SK-N-SH (cell line): ENCODE results near the gene NKX2-3. TPM values are rescaled to one million over a fixed set of nuclear protein-coding genes. Genes with fewer than 3 reads are reported as not detected.

Source experiments
- CTCF ChIA-PET: fragments of 300-600, 350-600 bp; formaldehyde crosslinking; extraction: SDS; loops from one replicate; lab custom pipeline; 2021; lab: Yijun Ruan, JAX
- POLR2A ChIA-PET: fragments of 350-600 bp; sonication (Branson Sonifier 250); formaldehyde crosslinking; extraction: SDS; loops from one replicate; lab custom pipeline; 2020; ENCODE audit warnings: antibody characterized with exemption, inconsistent platforms; lab: Yijun Ruan, JAX
- DNase-seq: peaks from one replicate; pipeline ENCODE4 v3.0.0; 2012
- H2AFZ ChIP-seq: fragments of 200-600 bp; sonication (generic); 2 replicates; pipeline ENCODE4 v1.8.1; 2016; ENCODE audit warnings: antibody characterized with exemption, mild to moderate bottlenecking, low read depth
- H3F3A ChIP-seq: fragments of 200-600 bp; sonication (generic); replicated peaks from 2 replicates; pipeline ENCODE3; 2016; ENCODE audit warnings: antibody characterized with exemption, mild to moderate bottlenecking; ENCODE audit not compliant: insufficient read depth
- H3K27ac ChIP-seq, 2 experiments: fragments of 200-500 bp in 1 of 2; fragments of 200-600 bp in 1 of 2; sonication (Bioruptor generic) in 1 of 2; sonication (generic), shearing (Covaris generic) in 1 of 2; 2 replicates each; pipeline versions ENCODE4 v1.5.1 to v1.6.1; 2014 to 2016; ENCODE audit warnings: low read depth in 2 of 2, inconsistent platforms in 1 of 2, low read length in 1 of 2, mild to moderate bottlenecking in 1 of 2, mixed read lengths in 1 of 2
- H3K27me3 ChIP-seq: fragments of 200-600 bp; sonication (generic), shearing (Covaris generic); 2 replicates; pipeline ENCODE4 v1.6.1; 2016; ENCODE audit warnings: mixed run types; ENCODE audit not compliant: insufficient read depth
- H3K36me3 ChIP-seq, 2 experiments: fragments of 200-500 bp in 1 of 2; fragments of 200-600 bp in 1 of 2; sonication (Bioruptor generic) in 1 of 2; sonication (generic) in 1 of 2; replicated peaks in 1 of 2; 2 replicates each; pipeline versions ENCODE3 to v1.5.1; 2014 to 2016; ENCODE audit warnings: low read length in 1 of 2, mild to moderate bottlenecking in 1 of 2; ENCODE audit not compliant: insufficient read depth in 2 of 2, control insufficient read depth in 1 of 2
- H3K4me1 ChIP-seq, 2 experiments: fragments of 200-500 bp in 1 of 2; fragments of 200-600 bp in 1 of 2; sonication (Bioruptor generic) in 1 of 2; sonication (generic), shearing (Covaris generic) in 1 of 2; 2 replicates each; pipeline versions ENCODE4 v1.5.1 to v1.6.1; 2014 to 2016; ENCODE audit warnings: low read depth in 1 of 2, low read length in 1 of 2, mixed run types in 1 of 2; ENCODE audit not compliant: insufficient read depth in 2 of 2, control insufficient read depth in 1 of 2
- H3K4me2 ChIP-seq: fragments of 200-600 bp; sonication (generic), shearing (Covaris generic); 2 replicates; pipeline ENCODE4 v1.6.1; 2017; ENCODE audit warnings: mixed run types
- H3K4me3 ChIP-seq, 2 experiments: fragments of 200-500 bp in 1 of 2; fragments of 200-600 bp in 1 of 2; sonication (Bioruptor generic) in 1 of 2; sonication (generic), shearing (Covaris generic) in 1 of 2; 2 replicates each; pipeline versions ENCODE4 v1.5.1 to v1.8.1; 2014 to 2016; ENCODE audit warnings: low read depth in 2 of 2, inconsistent platforms in 1 of 2, low read length in 1 of 2, mild to moderate bottlenecking in 1 of 2, mixed read lengths in 1 of 2, moderate library complexity in 1 of 2
- H3K79me2 ChIP-seq: fragments of 200-600 bp; sonication (generic); 2 replicates; pipeline ENCODE4 v1.8.1; 2017; ENCODE audit warnings: mild to moderate bottlenecking; ENCODE audit not compliant: insufficient read depth
- H3K9ac ChIP-seq: fragments of 200-600 bp; sonication (generic); 2 replicates; pipeline ENCODE4 v1.6.1; 2017; ENCODE audit warnings: mixed run types
- H3K9me2 ChIP-seq: fragments of 200-600 bp; sonication (generic); 2 replicates; pipeline ENCODE4 v1.6.1; 2017; ENCODE audit warnings: mixed run types
- H3K9me3 ChIP-seq: fragments of 200-600 bp; sonication (generic); 2 replicates; pipeline ENCODE4 v1.6.1; 2017; ENCODE audit warnings: mixed run types, mild to moderate bottlenecking, moderate library complexity
- H4K20me1 ChIP-seq: fragments of 200-600 bp; sonication (generic); 2 replicates; pipeline ENCODE4 v1.6.1; 2017; ENCODE audit warnings: mild to moderate bottlenecking, mixed run types; ENCODE audit not compliant: insufficient read depth
- CTCF ChIP-seq: fragments of 200-600 bp; sonication (generic); IDR thresholded peaks from 2 replicates; pipeline ENCODE4 v1.6.1; 2017; ENCODE audit warnings: antibody characterized with exemption, mild to moderate bottlenecking, moderate library complexity
- EZH2phosphoT487 ChIP-seq: fragments of 200-600 bp; sonication (generic); IDR thresholded peaks from 2 replicates; pipeline ENCODE4 v1.6.1; 2017; ENCODE audit warnings: low read depth, mixed run types, mild to moderate bottlenecking, antibody characterized with exemption, moderate library complexity, borderline replicate concordance
- POLR2AphosphoS5 ChIP-seq: IDR thresholded peaks from 2 replicates; pipeline ENCODE4 v1.6.1; 2012; ENCODE audit warnings: low read depth, low read length
- SMC3 ChIP-seq: IDR thresholded peaks from 2 replicates; pipeline ENCODE4 v1.6.1; 2012; ENCODE audit warnings: low read depth, low read length, improper control_type of control experiment
- TAF1 ChIP-seq: IDR thresholded peaks from 2 replicates; pipeline ENCODE4 v1.6.1; 2012; ENCODE audit warnings: low read depth, mild to moderate bottlenecking, low read length, moderate library complexity, borderline replicate concordance
- TEAD4 ChIP-seq: IDR thresholded peaks from 2 replicates; pipeline ENCODE4 v1.4.0; 2012; ENCODE audit warnings: mild to moderate bottlenecking, borderline replicate concordance; ENCODE audit not compliant: insufficient read depth
- ZBTB33 ChIP-seq: IDR thresholded peaks from 2 replicates; pipeline ENCODE4 v1.4.0; 2012; ENCODE audit warnings: low read depth, borderline replicate concordance
- WGBS: methylation state at CpG from one replicate; pipeline ENCODE4 v1.1.6; 2017; ENCODE audit warnings: low lambda C conversion rate; 5-methylcytosine and 5-hydroxymethylcytosine counted together
- polyA plus RNA-seq, 3 experiments: library from polyadenylated mRNA; depleted of rRNA; stranded (reverse); fragments of >200 nt; gene quantifications; 2 replicates each; pipeline ENCODE4 v1.2.3, GENCODE V29; 2012

NKX2-3 gene
- polyA plus RNA-seq, 1 of the 3 experiments (the other 2 are of a cell fraction), result not detected

GRCh38 chr10:99529591-99530107 lies 3.1 kb upstream of the NKX2-3 start:
- TF ChIP-seq TEAD4, result no peak
- peak; percentile 77; the same call in 1 of the 2 replicates for TF ChIP-seq EZH2phosphoT487
- no peak overlapping the region for H3K4me2 ChIP-seq
- no peak overlapping the region for H3K4me3 ChIP-seq
- H4K20me1 ChIP-seq, result peaks cover 16% of the 10 kb centered on the region; the same call in 1 of the 2 replicates
- no peak overlapping the region for H3K9ac ChIP-seq
- DNase-seq, result no peak
- H3K9me2 ChIP-seq, result no peaks in the 10 kb centered on the region
- H3K27ac ChIP-seq, result no peak overlapping the region
- H3K79me2 ChIP-seq, result no peaks in the 10 kb centered on the region
- CTCF ChIA-PET, result interaction anchor here (0.9 to 1.4 kb wide), 2 partner anchors 13 to 64 kb away, joined by 3 to 4 read pairs; no protein-coding TSS in a partner anchor
- no peaks in the 10 kb centered on the region for H3K36me3 ChIP-seq
- H2AFZ ChIP-seq, result no peak overlapping the region
- no peaks in the 10 kb centered on the region; a peak in 1 of 4 replicates for H3K4me1 ChIP-seq
- POLR2A ChIA-PET, result interaction anchor here (0.6 kb wide), 1 partner anchor 19 kb away, joined by 7 read pairs; no protein-coding TSS in a partner anchor
- 16% methylated on average over 20 of the region's 22 CpGs for WGBS
- no peaks in the 10 kb centered on the region for H3K9me3 ChIP-seq
- peaks cover 3% of the 10 kb centered on the region for H3F3A ChIP-seq
- H3K27me3 ChIP-seq, result peaks cover 97% of the 10 kb centered on the region

GRCh38 chr10:99530108-99531025 lies 2.4 kb upstream of the NKX2-3 start:
- peak; percentile 40 for DNase-seq
- POLR2A ChIA-PET, result interaction anchor here (0.6 kb wide), 1 partner anchor 18 kb away, joined by 7 read pairs; no protein-coding TSS in a partner anchor
- H3K36me3 ChIP-seq, result no peaks in the 10 kb centered on the region
- peaks cover 16% of the 10 kb centered on the region; the same call in 1 of the 2 replicates for H4K20me1 ChIP-seq
- H3K4me2 ChIP-seq, result no peak overlapping the region
- H2AFZ ChIP-seq, result no peak overlapping the region
- peaks cover 96% of the 10 kb centered on the region for H3K27me3 ChIP-seq
- no peaks in the 10 kb centered on the region for H3F3A ChIP-seq
- CTCF ChIA-PET, result interaction anchor here (0.8 to 1.4 kb wide), 3 partner anchors 12 to 81 kb away, joined by 3 to 4 read pairs (median 3); no protein-coding TSS in a partner anchor
- 33% methylated on average over 29 of the region's 46 CpGs for WGBS
- no peaks in the 10 kb centered on the region for H3K79me2 ChIP-seq
- no peaks in the 10 kb centered on the region; a peak in 1 of 4 replicates for H3K4me1 ChIP-seq
- no peak overlapping the region for H3K27ac ChIP-seq
- H3K9ac ChIP-seq, result no peak overlapping the region
- TF ChIP-seq EZH2phosphoT487, result peak; percentile 73; the same call in 1 of the 2 replicates
- TF ChIP-seq POLR2AphosphoS5, result no peak
- H3K9me2 ChIP-seq, result no peaks in the 10 kb centered on the region
- H3K9me3 ChIP-seq, result no peaks in the 10 kb centered on the region
- no peak overlapping the region for H3K4me3 ChIP-seq

- 25% methylated on average over 34 of the region's 40 CpGs for WGBS
- peak; percentile 52 for DNase-seq
- no peaks in the 10 kb centered on the region for H3F3A ChIP-seq
- H3K4me2 ChIP-seq, result no peak overlapping the region
- H3K27ac ChIP-seq, result no peak overlapping the region
- no peak overlapping the region for H3K4me3 ChIP-seq
- H4K20me1 ChIP-seq, result peaks cover 16% of the 10 kb centered on the region; the same call in 1 of the 2 replicates
- H3K79me2 ChIP-seq, result no peaks in the 10 kb centered on the region
- no peak overlapping the region for H2AFZ ChIP-seq
- H3K9me3 ChIP-seq, result no peaks in the 10 kb centered on the region
- no peaks in the 10 kb centered on the region for H3K36me3 ChIP-seq
- no peak overlapping the region for H3K9ac ChIP-seq
- peaks cover 98% of the 10 kb centered on the region for H3K27me3 ChIP-seq
- ChIA-PET POLR2A (no interaction called here), CTCF (interaction anchor here (0.8 to 1.2 kb wide), 2 partner anchors 14 to 80 kb away, joined by 3 to 4 read pairs; no protein-coding TSS in a partner anchor)
- H3K9me2 ChIP-seq, result no peaks in the 10 kb centered on the region
- H3K4me1 ChIP-seq, result no peaks in the 10 kb centered on the region; a peak in 1 of 4 replicates
- no peak for TF ChIP-seq ZBTB33
- no peak for TF ChIP-seq CTCF
- no peak for TF ChIP-seq TAF1
- no peak for TF ChIP-seq SMC3
Observed at GRCh38 chr10:99531026-99531695, 1.6 kb upstream of the NKX2-3 start.
